PFSK-1 (cell line): ENCODE data around the gene GNGT2.

Experiments used
- FOXP2 ChIP-seq: optimal IDR thresholded peaks from 2 replicates; pipeline ENCODE3; 2011; ENCODE audit warnings: borderline replicate concordance, control low read depth, inconsistent platforms; ENCODE audit not compliant: insufficient read depth; ENCODE audit errors: extremely low read length, extremely low read depth
- POLR2AphosphoS5 ChIP-seq: IDR thresholded peaks from 2 replicates; pipeline ENCODE4 v1.6.1; 2012; ENCODE audit warnings: low read depth, mild to moderate bottlenecking, control low read depth, low read length, moderate library complexity
- REST ChIP-seq, 2 experiments: IDR thresholded peaks; 2 replicates each; pipeline versions ENCODE4 v1.6.1 to v1.8.0; 2011 to 2012; ENCODE audit warnings: low read depth in 2 of 2, low read length in 2 of 2, control low read depth in 1 of 2, inconsistent platforms in 1 of 2, mild to moderate bottlenecking in 1 of 2, moderate library complexity in 1 of 2; ENCODE audit not compliant: insufficient read depth in 1 of 2
- SIN3A ChIP-seq: IDR thresholded peaks from 2 replicates; pipeline ENCODE4 v1.6.1; 2012; ENCODE audit warnings: mild to moderate bottlenecking, low read length, moderate library complexity, borderline replicate concordance; ENCODE audit not compliant: insufficient read depth
- TAF1 ChIP-seq: IDR thresholded peaks from 2 replicates; pipeline ENCODE4 v1.6.1; 2012; ENCODE audit warnings: low read length, control low read depth, borderline replicate concordance; ENCODE audit not compliant: insufficient read depth

GNGT2 gene

DNA sequence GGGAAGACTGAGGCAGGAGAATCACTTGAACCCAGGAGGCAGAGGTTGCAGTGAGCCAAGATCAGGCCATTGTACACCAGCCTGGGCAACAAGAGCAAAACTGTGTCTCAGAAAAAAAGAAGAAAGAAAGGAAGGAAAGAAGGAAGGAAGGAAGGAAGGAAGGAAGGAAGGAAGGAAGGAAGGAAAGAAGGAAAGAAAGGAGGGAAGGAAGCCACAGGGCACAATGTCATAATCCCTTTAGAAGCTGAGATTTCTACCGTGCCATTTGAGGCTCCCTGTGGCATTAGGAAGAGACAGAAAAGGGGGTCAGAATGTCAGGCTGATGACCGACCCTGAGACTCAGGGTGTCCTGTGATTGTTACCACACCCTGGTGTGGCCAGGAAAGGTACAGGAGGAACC, 6.6 kb downstream of the GNGT2 start:
- TF ChIP-seq SIN3A (no peak), REST (IDR thresholded peaks at IDR 0.05; ENCODE audit: insufficient read depth in 1 of 2, low read depth in 2 of 2, low read length in 2 of 2) (no peak), FOXP2 (no peak), TAF1 (no peak), POLR2AphosphoS5 (no peak)

GRCh38 chr17:49201481-49201927, 8.9 kb downstream of the GNGT2 start:
- no peak for TF ChIP-seq SIN3A
- no peak for TF ChIP-seq REST (IDR thresholded peaks at IDR 0.05; ENCODE audit: insufficient read depth in 1 of 2, low read depth in 2 of 2, low read length in 2 of 2)
- no peak for TF ChIP-seq TAF1
- TF ChIP-seq FOXP2, result no peak
- no peak for TF ChIP-seq POLR2AphosphoS5

DNA sequence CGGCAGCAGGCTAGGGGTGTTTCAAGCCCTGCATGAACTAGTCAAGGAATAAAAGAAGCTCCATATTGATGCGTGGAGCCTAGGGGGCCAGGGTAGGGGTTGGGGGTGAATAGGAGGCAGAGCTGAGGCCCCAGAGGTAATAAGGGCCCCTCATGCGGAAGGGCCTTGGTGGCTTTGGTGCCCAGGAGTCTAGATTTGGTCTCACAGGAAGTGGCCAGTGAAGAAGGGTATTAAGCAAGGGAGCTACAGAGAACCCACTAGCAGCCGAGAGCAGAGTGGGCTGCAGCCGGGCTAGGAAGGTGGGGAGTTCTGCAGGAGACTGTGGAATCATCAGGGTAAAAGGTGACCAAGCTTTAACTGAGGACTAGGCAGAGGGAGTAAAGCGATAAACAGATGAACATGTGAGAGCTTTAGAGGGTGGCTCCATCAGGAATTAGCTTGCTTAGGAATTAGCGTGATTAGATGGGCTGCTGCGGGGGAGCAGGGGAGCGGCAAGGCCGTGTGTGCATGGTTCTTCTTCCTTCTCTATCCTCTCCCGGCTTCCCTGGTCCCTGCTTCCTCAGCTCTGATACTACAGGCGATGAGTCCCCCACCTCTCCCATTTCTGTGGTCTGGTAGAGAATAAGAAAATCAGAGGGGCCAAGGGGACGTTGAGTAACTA, 9.8 kb downstream of the GNGT2 start:
- TF ChIP-seq TAF1 (no peak), POLR2AphosphoS5 (no peak), SIN3A (no peak), REST (IDR thresholded peaks at IDR 0.05; ENCODE audit: insufficient read depth in 1 of 2, low read depth in 2 of 2, low read length in 2 of 2) (no peak), FOXP2 (no peak)

GRCh38 chr17:49198211-49198610, 12.2 kb downstream of the GNGT2 start:
- TF ChIP-seq POLR2AphosphoS5, result no peak
- no peak for TF ChIP-seq SIN3A
- TF ChIP-seq TAF1, result no peak
- TF ChIP-seq REST (IDR thresholded peaks at IDR 0.05; ENCODE audit: insufficient read depth in 1 of 2, low read depth in 2 of 2, low read length in 2 of 2), result no peak
- no peak for TF ChIP-seq FOXP2
